GM12872 (cell line): ENCODE results near the gene LIMCH1.
A peak's percentile ranks its signal among the peaks of the same experiment; 100 is the strongest.

Source experiments
- TF ChIP-seq, protein P1 (sequence below): IDR thresholded peaks from 3 replicates; pipeline ENCODE4 v1.5.1; 2011; ENCODE audit warnings: low read depth, mild to moderate bottlenecking, low read length, moderate library complexity; ENCODE audit not compliant: insufficient read depth

The LIMCH1 gene

DNA sequence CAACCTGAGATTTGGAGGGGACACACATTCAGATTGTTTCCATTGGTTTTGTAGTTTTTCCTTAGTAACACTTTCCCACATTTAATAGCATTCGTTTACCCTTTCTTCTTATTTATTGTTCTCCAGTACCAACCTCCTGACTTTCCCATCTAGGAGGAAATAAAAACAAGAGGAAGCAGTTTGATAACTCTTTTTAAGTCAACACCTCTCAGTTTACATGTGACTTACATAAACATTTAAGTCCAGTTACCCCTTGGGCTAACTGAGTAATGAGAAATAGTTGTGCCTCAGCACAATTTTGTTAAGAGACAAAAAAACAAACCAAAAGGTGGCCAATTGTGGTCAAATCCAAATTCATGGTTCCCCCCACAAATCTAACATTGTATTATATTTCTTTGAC is 175.8 kb downstream of the LIMCH1 start:
- TF ChIP-seq, protein P1, sequence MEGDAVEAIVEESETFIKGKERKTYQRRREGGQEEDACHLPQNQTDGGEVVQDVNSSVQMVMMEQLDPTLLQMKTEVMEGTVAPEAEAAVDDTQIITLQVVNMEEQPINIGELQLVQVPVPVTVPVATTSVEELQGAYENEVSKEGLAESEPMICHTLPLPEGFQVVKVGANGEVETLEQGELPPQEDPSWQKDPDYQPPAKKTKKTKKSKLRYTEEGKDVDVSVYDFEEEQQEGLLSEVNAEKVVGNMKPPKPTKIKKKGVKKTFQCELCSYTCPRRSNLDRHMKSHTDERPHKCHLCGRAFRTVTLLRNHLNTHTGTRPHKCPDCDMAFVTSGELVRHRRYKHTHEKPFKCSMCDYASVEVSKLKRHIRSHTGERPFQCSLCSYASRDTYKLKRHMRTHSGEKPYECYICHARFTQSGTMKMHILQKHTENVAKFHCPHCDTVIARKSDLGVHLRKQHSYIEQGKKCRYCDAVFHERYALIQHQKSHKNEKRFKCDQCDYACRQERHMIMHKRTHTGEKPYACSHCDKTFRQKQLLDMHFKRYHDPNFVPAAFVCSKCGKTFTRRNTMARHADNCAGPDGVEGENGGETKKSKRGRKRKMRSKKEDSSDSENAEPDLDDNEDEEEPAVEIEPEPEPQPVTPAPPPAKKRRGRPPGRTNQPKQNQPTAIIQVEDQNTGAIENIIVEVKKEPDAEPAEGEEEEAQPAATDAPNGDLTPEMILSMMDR, result no peak

DNA sequence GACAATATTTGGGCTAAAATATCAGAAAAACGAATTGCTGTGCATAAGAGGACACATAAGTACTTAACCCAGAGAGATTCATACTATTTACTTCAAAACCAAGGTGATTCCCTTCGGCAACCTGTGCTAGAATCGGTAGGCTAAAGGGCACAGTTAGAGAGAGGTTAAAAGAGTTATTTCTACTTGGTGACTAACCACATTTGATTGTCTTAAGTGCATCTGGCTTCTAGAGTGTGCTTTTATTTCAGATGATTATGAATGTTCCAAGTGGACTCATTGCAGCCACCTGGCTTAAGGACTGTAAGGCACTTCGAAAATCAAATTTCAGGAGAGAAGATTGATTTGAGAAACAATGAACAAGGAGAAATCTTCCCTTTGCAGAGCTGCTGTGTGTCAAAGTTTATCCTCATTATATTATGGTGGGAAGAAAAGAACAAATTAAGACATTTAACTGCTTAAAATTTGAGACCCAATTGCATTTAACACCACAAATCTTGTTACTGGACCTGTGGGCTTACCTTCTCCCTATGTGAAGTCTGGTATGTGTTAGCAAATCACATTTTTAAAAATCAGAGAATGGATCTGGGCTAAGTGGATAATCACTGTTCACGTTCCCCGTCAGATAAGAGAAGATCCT is 176.5 kb downstream of the LIMCH1 start:
- TF ChIP-seq, protein P1, result no peak

GRCh38 chr4:41715155-41715554 is 177.2 kb downstream of the LIMCH1 start:
- TF ChIP-seq, protein P1, result no peak

- TF ChIP-seq, protein P1, result no peak
Observed at GRCh38 chr4:41718907-41719306, 180.9 kb downstream of the LIMCH1 start.

GRCh38 chr4:41719417-41719816 is 181.5 kb downstream of the LIMCH1 start:
- TF ChIP-seq, protein P1, result no peak

DNA sequence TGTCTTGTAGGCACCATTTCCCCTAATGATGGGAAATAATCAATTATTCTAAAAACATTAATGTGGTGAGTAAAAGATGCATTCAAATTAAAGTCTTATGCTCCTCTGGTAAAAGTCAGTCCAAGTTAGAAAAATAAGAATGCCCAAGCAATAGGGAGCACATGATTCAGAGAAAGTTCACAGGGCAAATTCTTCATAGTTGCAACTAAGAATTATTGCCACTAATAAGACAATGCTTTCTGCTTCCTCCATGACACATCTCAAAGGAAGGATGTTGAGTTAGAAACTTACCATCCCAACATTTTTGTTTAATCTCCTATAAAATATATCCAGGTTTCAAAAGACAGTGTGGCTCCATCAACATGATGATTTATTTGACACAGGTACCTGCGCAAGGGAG is 184.2 kb downstream of the LIMCH1 start:
- TF ChIP-seq, protein P1, result no peak

DNA sequence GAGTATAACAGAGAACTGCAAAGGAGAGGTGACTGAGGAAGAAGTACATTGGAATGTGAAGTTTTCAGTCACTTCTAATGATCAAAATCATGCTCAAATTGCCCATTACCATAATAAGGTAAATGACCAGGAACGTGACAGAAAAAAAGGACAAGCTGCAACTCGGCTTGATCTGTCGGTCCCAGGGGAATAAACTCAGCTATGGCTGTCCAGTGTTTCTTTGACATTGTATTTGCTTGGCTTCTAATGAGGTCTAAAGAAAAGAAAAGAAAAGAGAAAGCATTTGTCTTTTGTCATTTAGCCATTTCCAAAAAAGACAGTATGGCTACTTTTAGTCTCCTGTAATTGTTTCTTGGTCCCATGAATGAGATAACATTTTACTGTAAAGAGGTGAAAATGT is 185.3 kb downstream of the LIMCH1 start:
- TF ChIP-seq, protein P1, result no peak

DNA sequence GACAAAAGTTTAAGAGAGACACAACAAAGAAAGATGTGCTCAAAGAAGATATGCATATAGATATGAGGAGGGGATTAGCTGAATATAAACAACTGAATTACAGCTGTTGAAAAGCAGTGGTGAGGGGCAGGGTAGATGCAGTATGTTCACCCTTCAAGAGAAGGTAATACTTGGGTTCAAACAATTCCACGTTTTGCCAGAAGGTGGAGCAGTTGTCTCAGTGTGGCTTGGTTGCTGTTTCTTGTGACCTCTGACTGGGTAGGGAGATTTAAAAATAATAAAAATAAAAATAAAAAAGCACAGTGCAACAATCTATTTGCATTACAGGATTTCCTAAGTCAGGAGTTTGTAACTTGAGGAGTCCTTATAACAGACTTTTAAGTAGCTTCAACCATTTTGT is 187.3 kb downstream of the LIMCH1 start:
- TF ChIP-seq, protein P1, result peak; percentile 33; the same call in 1 of the 3 replicates
